ENCODE data around the gene SPTLC1. TPM values are rescaled to one million over a fixed set of nuclear protein-coding genes. Genes with fewer than 3 reads are reported as not detected.

The SPTLC1 gene
- total and polyA plus RNA-seq, 2 of the 13 experiments (the other 11 are each of a cell fraction or from before 2014, with no cell fraction given) = 56.2 to 72.5 TPM

- intact Hi-C loops (cut with micrococcal nuclease; ENCODE audit: unreplicated experiment) (no loop called here), in situ Hi-C loops (cut with HindIII; ENCODE audit: extremely low pct_ligation_motif_present, low pct_unique_long_range_greater_than_20kb) (no loop called here)
- no peak for ATAC-seq
- no peak for TF ChIP-seq ZMYM3 (CRISPR knock-in tag; IDR thresholded peaks at IDR 0.05)
- TF ChIP-seq SIX1 (CRISPR knock-in tag; IDR thresholded peaks at IDR 0.05; ENCODE audit: borderline replicate concordance) = no peak
- no peak for TF ChIP-seq ADNP (CRISPR knock-in tag; IDR thresholded peaks at IDR 0.05)
- no peak for TF ChIP-seq ZFAT (CRISPR knock-in tag; conservative IDR thresholded peaks at IDR 0.05)
- no peak for TF ChIP-seq KAT8 (CRISPR knock-in tag; IDR thresholded peaks at IDR 0.05)
- no peak for TF ChIP-seq ZNF878 (CRISPR knock-in tag; IDR thresholded peaks at IDR 0.05)
- no peak for TF ChIP-seq ZC3H4 (CRISPR knock-in tag; IDR thresholded peaks at IDR 0.05; ENCODE audit: borderline replicate concordance)
- no peak for TF ChIP-seq ZNF782 (CRISPR knock-in tag; IDR thresholded peaks at IDR 0.05; ENCODE audit: borderline replicate concordance)
- TF ChIP-seq YY1 (IDR thresholded peaks at IDR 0.05; ENCODE audit: insufficient read depth, insufficient replicate concordance, low read depth, low read length) = no peak
- TF ChIP-seq FLYWCH1 (CRISPR knock-in tag; IDR thresholded peaks at IDR 0.05) = no peak
- TF ChIP-seq ZNF280B (CRISPR knock-in tag; IDR thresholded peaks at IDR 0.05; ENCODE audit: borderline replicate concordance) = no peak
- TF ChIP-seq ZNF562 (CRISPR knock-in tag; IDR thresholded peaks at IDR 0.05; ENCODE audit: borderline replicate concordance) = no peak
- no peak for TF ChIP-seq ZNF781 (CRISPR knock-in tag; IDR thresholded peaks at IDR 0.05; ENCODE audit: borderline replicate concordance, not compliant biosample characterization)
- no peak for TF ChIP-seq KDM6A (CRISPR knock-in tag; IDR thresholded peaks at IDR 0.05; ENCODE audit: low read depth)
- no peak for TF ChIP-seq EED (CRISPR knock-in tag; IDR thresholded peaks at IDR 0.05)
- TF ChIP-seq PCBP1 (IDR thresholded peaks at IDR 0.05; ENCODE audit: borderline replicate concordance, low read depth, low read length) = no peak
- TF ChIP-seq ZNF724P (CRISPR knock-in tag; IDR thresholded peaks at IDR 0.05; ENCODE audit: borderline replicate concordance) = no peak
- POLR2A ChIA-PET = no interaction called here
- H3K9ac ChIP-seq (ENCODE audit: insufficient read depth, low read depth, low read length) = no peak overlapping the region
- CTCF ChIA-PET (ENCODE audit: low intra/inter-chr PET ratio, low total read pairs) = no interaction called here
- no peak overlapping the region for H3K4me2 ChIP-seq (ENCODE audit: low read depth, low read length)
- no peaks in the 10 kb centered on the region for H3K79me2 ChIP-seq (ENCODE audit: insufficient read depth, low read length)
- 98% methylated on average over 2 of the region's 2 CpGs for WGBS (ENCODE audit: low lambda C conversion rate)
- FAIRE-seq = no peak
- H4K20me1 ChIP-seq (ENCODE audit: insufficient read depth, low read length) = no peaks in the 10 kb centered on the region
- DNase-seq (ENCODE audit: low spot score) = no peak
- peaks cover under 1% of the 10 kb centered on the region for H3K9me3 ChIP-seq (ENCODE audit: low read length)
- peaks cover 12 to 56% of the 10 kb centered on the region in 2 experiments; a peak in 4 of 5 replicates for H3K36me3 ChIP-seq (replicated peaks in 1 of 2; ENCODE audit: control insufficient read depth in 1 of 2, insufficient read depth in 2 of 2, low read length in 2 of 2)
- no TSS peak for BruUV-seq (replicated peaks)
- no peak overlapping the region for H3K27ac ChIP-seq (ENCODE audit: extremely low read length, insufficient read depth, low read length)
- H3K4me3 ChIP-seq (replicated peaks in 1 of 3; ENCODE audit: insufficient read depth in 1 of 3, low read depth in 2 of 3, low read length in 3 of 3) = no peak overlapping the region
- H2AFZ ChIP-seq (ENCODE audit: low read length) = no peak overlapping the region
- no peaks in the 10 kb centered on the region for H3K27me3 ChIP-seq (ENCODE audit: control insufficient read depth in 1 of 2, insufficient read depth in 2 of 2, low read length in 2 of 2)
- H3K4me1 ChIP-seq (ENCODE audit: insufficient read depth, low read length) = no peaks in the 10 kb centered on the region
These were observed 78.5 kb downstream of the SPTLC1 start for GRCh38 chr9:92036756-92037155.
